MCF 10A (cell line): ENCODE data around the gene ABCA13. TPM values are rescaled to one million over a fixed set of nuclear protein-coding genes. Genes with fewer than 3 reads are reported as not detected.

Experiments
- BruUV-seq: library from RNA; stranded (reverse); fragments of 400-500 nt; replicated peaks from 2 replicates; lab custom pipeline; 2021; lab: Mats Ljungman, UMichigan
- CTCF ChIA-PET: fragments of 300-600 bp; sonication (Branson Sonifier 250); formaldehyde crosslinking; extraction: SDS; loops from one replicate; lab custom pipeline; 2021; ENCODE audit warnings: antibody characterized with exemption, inconsistent platforms; lab: Yijun Ruan, JAX
- POLR2A ChIA-PET: fragments of 300-600, 350-650 bp; sonication (Branson Sonifier 250); formaldehyde crosslinking; extraction: SDS; loops from one replicate; lab custom pipeline; 2020; ENCODE audit warnings: antibody characterized with exemption, inconsistent platforms; lab: Yijun Ruan, JAX
- DNase-seq: peaks from one replicate; pipeline ENCODE4 v3.0.0-alpha.2; 2018; ENCODE audit not compliant: unreplicated experiment
- H3K27ac Mint-ChIP-seq: one replicate; pipeline ENCODE4 v1.8.0; 2022; ENCODE audit warnings: mild to moderate bottlenecking, low read depth, mixed read lengths; ENCODE audit not compliant: unreplicated experiment
- H3K27me3 Mint-ChIP-seq: one replicate; pipeline ENCODE4 v1.8.0; 2022; ENCODE audit warnings: mixed read lengths; ENCODE audit not compliant: insufficient read depth, unreplicated experiment
- H3K36me3 Mint-ChIP-seq: one replicate; pipeline ENCODE4 v1.8.0; 2022; ENCODE audit warnings: mild to moderate bottlenecking, moderate library complexity, mixed read lengths; ENCODE audit not compliant: insufficient read depth, unreplicated experiment
- H3K4me1 Mint-ChIP-seq: one replicate; pipeline ENCODE4 v1.8.0; 2022; ENCODE audit warnings: mixed read lengths; ENCODE audit not compliant: insufficient read depth, unreplicated experiment
- H3K4me3 Mint-ChIP-seq: one replicate; pipeline ENCODE4 v1.8.0; 2022; ENCODE audit warnings: mild to moderate bottlenecking, moderate library complexity, mixed read lengths; ENCODE audit not compliant: unreplicated experiment
- H3K9me3 Mint-ChIP-seq: one replicate; pipeline ENCODE4 v1.8.0; 2022; ENCODE audit warnings: mixed read lengths; ENCODE audit not compliant: unreplicated experiment
- CTCF ChIP-seq: fragments of 200-600 bp; IDR thresholded peaks from one replicate; pipeline ENCODE4 v1.8.0; 2022; ENCODE audit warnings: antibody characterized with exemption, mild to moderate bottlenecking; ENCODE audit not compliant: unreplicated experiment
- intact Hi-C: fragments of 100-400 bp; cut with micrococcal nuclease; formaldehyde crosslinking; loops from 2 replicates; pipeline ENCODE4 v1.14.1; 2022
- total RNA-seq: library from RNA; stranded (reverse); gene quantifications from 2 replicates; pipeline ENCODE4 v1.2.3, GENCODE V29; 2022

ABCA13 gene
- total RNA-seq, 1 experiment from 2014 or later, result 0.30 TPM

DNA sequence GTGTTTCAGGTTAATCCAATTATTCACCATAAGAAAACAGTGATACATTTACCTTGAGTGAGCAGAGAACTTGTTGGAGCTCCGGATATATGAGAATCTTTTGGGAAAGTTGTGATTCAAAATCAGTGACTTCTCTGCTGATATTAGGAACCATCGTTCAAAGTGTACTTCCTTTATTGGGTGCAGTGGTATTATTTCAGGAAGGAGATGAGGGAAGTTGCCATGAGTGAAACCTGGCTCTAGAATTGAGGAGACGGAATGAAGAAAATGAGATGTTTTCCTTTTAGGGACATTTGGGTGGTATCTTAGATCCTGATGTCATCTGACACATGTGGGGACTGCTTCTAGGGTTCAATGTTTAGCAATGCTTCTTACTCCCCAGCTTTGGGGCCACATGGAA, 343.9 kb downstream of the ABCA13 start:
- no peaks in the 10 kb centered on the region for H3K9me3 Mint-ChIP-seq

DNA sequence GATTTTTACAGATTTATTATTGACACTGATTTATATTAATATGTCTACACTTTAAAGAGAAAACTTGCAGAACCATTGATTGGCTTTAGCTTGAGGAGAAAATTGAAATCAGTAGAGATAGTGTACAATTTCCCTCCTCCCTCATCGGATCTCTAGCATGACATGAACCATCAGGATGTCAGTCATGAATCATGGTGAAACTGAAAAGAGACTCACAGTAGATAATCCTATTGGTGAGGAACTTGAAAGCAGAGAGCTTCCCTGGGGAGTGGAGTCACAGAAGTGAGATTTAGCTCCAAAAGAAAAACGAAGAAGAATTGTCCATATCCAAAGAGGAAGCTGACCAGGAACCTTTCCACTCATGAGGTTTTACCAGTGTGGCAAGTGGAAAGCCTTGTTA, 346.8 kb downstream of the ABCA13 start:
- CTCF ChIA-PET, result interaction anchor here (0.8 to 0.9 kb wide), 2 partner anchors 357 to 576 kb away, joined by 4 to 5 read pairs; no protein-coding TSS in a partner anchor
- no TSS peak for BruUV-seq
- no peak overlapping the region for H3K4me3 Mint-ChIP-seq
- no peak for DNase-seq
- no peaks in the 10 kb centered on the region for H3K9me3 Mint-ChIP-seq
- intact Hi-C loops, result no loop called here
- peaks cover 7% of the 10 kb centered on the region for H3K4me1 Mint-ChIP-seq
- no peak for TF ChIP-seq CTCF
- H3K36me3 Mint-ChIP-seq, result no peaks in the 10 kb centered on the region
- H3K27me3 Mint-ChIP-seq, result peaks cover 5% of the 10 kb centered on the region
- H3K27ac Mint-ChIP-seq, result no peak overlapping the region
- POLR2A ChIA-PET, result no interaction called here

More for the DNA sequence above, 343.9 kb downstream of the ABCA13 start:
- Mint-ChIP-seq H3K27me3 (peaks cover 9% of the 10 kb centered on the region), H3K4me1 (no peaks in the 10 kb centered on the region), H3K27ac (no peak overlapping the region), H3K4me3 (no peak overlapping the region), H3K36me3 (no peaks in the 10 kb centered on the region)
- intact Hi-C loops, result no loop called here
- CTCF ChIA-PET, result no interaction called here
- DNase-seq, result no peak
- no TSS peak for BruUV-seq
- no peak for TF ChIP-seq CTCF
- POLR2A ChIA-PET, result no interaction called here

DNA sequence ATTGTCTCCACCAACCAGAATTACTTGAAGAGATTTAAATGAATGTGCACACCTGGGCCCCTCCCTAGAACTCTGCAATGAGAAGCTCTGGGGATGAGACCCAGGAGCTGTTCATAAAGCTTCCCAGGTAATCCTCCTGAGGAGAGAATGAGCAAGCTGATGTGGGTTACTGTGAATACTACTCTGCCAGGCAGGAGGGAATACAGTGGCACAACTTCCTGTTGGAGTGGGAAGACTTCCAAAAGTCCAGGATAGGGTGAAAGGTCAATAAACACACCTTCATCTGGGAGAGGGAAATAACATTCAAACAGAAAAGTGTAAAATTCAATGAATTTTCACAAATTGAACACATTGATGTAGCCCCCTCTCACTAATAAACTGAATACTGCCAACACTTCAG, 351.4 kb downstream of the ABCA13 start:
- no peaks in the 10 kb centered on the region for H3K27me3 Mint-ChIP-seq
- H3K9me3 Mint-ChIP-seq, result no peaks in the 10 kb centered on the region
- DNase-seq, result peak; percentile 3
- peaks cover 7% of the 10 kb centered on the region for H3K4me1 Mint-ChIP-seq
- no peak overlapping the region for H3K4me3 Mint-ChIP-seq
- no peak for TF ChIP-seq CTCF
- ChIA-PET CTCF (interaction anchor here (0.8 kb wide), 1 partner anchor 185 kb away, joined by 3 read pairs; no protein-coding TSS in a partner anchor), POLR2A (no interaction called here)
- BruUV-seq, result no TSS peak
- H3K36me3 Mint-ChIP-seq, result no peaks in the 10 kb centered on the region
- no peak overlapping the region for H3K27ac Mint-ChIP-seq
- intact Hi-C loops, result no loop called here

- Mint-ChIP-seq H3K4me3 (no peak overlapping the region), H3K9me3 (no peaks in the 10 kb centered on the region), H3K27ac (no peak overlapping the region), H3K27me3 (no peaks in the 10 kb centered on the region), H3K4me1 (peaks cover 7% of the 10 kb centered on the region), H3K36me3 (no peaks in the 10 kb centered on the region)
- no peak for TF ChIP-seq CTCF
- POLR2A ChIA-PET, result no interaction called here
- BruUV-seq, result no TSS peak
- intact Hi-C loops, result no loop called here
- CTCF ChIA-PET, result interaction anchor here (0.6 kb wide), 1 partner anchor 9 kb away, joined by 3 read pairs; no protein-coding TSS in a partner anchor
- DNase-seq, result no peak
Observed at GRCh38 chr7:48525736-48526732, 354.8 kb downstream of the ABCA13 start.
